Measurements from ENCODE around the gene FLVCR2. TPM values are rescaled to one million over a fixed set of nuclear protein-coding genes. Genes with fewer than 3 reads are reported as not detected.

The FLVCR2 gene
- total and polyA plus RNA-seq, 2 of the 13 experiments (the other 11 are each of a cell fraction or from before 2014, with no cell fraction given), result 9.9 to 10.5 TPM

GRCh38 chr14:75609606-75610475 is 31.4 kb downstream of the FLVCR2 start:
- intact Hi-C loops (cut with micrococcal nuclease; ENCODE audit: unreplicated experiment), result no loop called here
- Histone ChIP-seq H3K27ac (ENCODE audit: extremely low read length, insufficient read depth, low read length) (no peak overlapping the region), H3K9me3 (ENCODE audit: low read length) (no peaks in the 10 kb centered on the region), H2AFZ (ENCODE audit: low read length) (no peak overlapping the region), H4K20me1 (ENCODE audit: insufficient read depth, low read length) (no peaks in the 10 kb centered on the region), H3K4me2 (ENCODE audit: low read depth, low read length) (no peak overlapping the region), H3K4me3 (replicated peaks in 1 of 3; ENCODE audit: insufficient read depth in 1 of 3, low read depth in 2 of 3, low read length in 3 of 3) (no peak overlapping the region), H3K36me3 (replicated peaks in 1 of 2; ENCODE audit: control insufficient read depth in 1 of 2, insufficient read depth in 2 of 2, low read length in 2 of 2) (peaks cover 0 to 1% of the 10 kb centered on the region in 2 experiments; a peak in 1 of 5 replicates), H3K9ac (ENCODE audit: insufficient read depth, low read depth, low read length) (no peak overlapping the region), H3K4me1 (ENCODE audit: insufficient read depth, low read length) (peaks cover 51% of the 10 kb centered on the region), H3K79me2 (ENCODE audit: insufficient read depth, low read length) (no peaks in the 10 kb centered on the region), H3K27me3 (ENCODE audit: control insufficient read depth in 1 of 2, insufficient read depth in 2 of 2, low read length in 2 of 2) (no peaks in the 10 kb centered on the region)
- CTCF ChIA-PET (ENCODE audit: low intra/inter-chr PET ratio, low total read pairs), result no interaction called here
- ATAC-seq (no peak), FAIRE-seq (no peak), DNase-seq (ENCODE audit: low spot score) (no peak)
- POLR2A ChIA-PET, result no interaction called here
- in situ Hi-C loops (cut with HindIII; ENCODE audit: extremely low pct_ligation_motif_present, low pct_unique_long_range_greater_than_20kb), result no loop called here
- 95% methylated on average over 8 of the region's 9 CpGs for WGBS (ENCODE audit: low lambda C conversion rate)
- no TSS peak for BruUV-seq (replicated peaks)
- TF ChIP-seq MAZ (IDR thresholded peaks at IDR 0.05; ENCODE audit: borderline replicate concordance, low read depth, low read length) (no peak), MAZ (CRISPR knock-in tag; IDR thresholded peaks at IDR 0.05; ENCODE audit: low read depth) (no peak), BORCS8-MEF2B (CRISPR knock-in tag; IDR thresholded peaks at IDR 0.05) (no peak), KLF6 (CRISPR knock-in tag; IDR thresholded peaks at IDR 0.05) (no peak), SNRNP70 (IDR thresholded peaks at IDR 0.05; ENCODE audit: low read depth, low read length) (no peak), JDP2 (CRISPR knock-in tag; IDR thresholded peaks at IDR 0.05; ENCODE audit: borderline replicate concordance) (no peak)

- Histone ChIP-seq H3K4me1 (ENCODE audit: insufficient read depth, low read length) (peaks cover 41% of the 10 kb centered on the region), H3K27ac (ENCODE audit: extremely low read length, insufficient read depth, low read length) (no peak overlapping the region), H3K9ac (ENCODE audit: insufficient read depth, low read depth, low read length) (no peak overlapping the region), H3K4me3 (replicated peaks in 1 of 3; ENCODE audit: insufficient read depth in 1 of 3, low read depth in 2 of 3, low read length in 3 of 3) (no peak overlapping the region), H3K9me3 (ENCODE audit: low read length) (no peaks in the 10 kb centered on the region), H3K4me2 (ENCODE audit: low read depth, low read length) (no peak overlapping the region), H3K36me3 (replicated peaks in 1 of 2; ENCODE audit: control insufficient read depth in 1 of 2, insufficient read depth in 2 of 2, low read length in 2 of 2) (peaks cover 0 to 1% of the 10 kb centered on the region in 2 experiments; a peak in 1 of 5 replicates), H2AFZ (ENCODE audit: low read length) (no peak overlapping the region), H3K79me2 (ENCODE audit: insufficient read depth, low read length) (no peaks in the 10 kb centered on the region), H3K27me3 (ENCODE audit: control insufficient read depth in 1 of 2, insufficient read depth in 2 of 2, low read length in 2 of 2) (no peaks in the 10 kb centered on the region), H4K20me1 (ENCODE audit: insufficient read depth, low read length) (no peaks in the 10 kb centered on the region)
- WGBS (ENCODE audit: low lambda C conversion rate), result 83% methylated on average over 3 of the region's 4 CpGs
- in situ Hi-C loops (cut with HindIII; ENCODE audit: extremely low pct_ligation_motif_present, low pct_unique_long_range_greater_than_20kb) (no loop called here), intact Hi-C loops (cut with micrococcal nuclease; ENCODE audit: unreplicated experiment) (no loop called here)
- no peak for FAIRE-seq
- no TSS peak for BruUV-seq (replicated peaks)
- POLR2A ChIA-PET, result no interaction called here
- no peak for DNase-seq (ENCODE audit: low spot score)
- CTCF ChIA-PET (ENCODE audit: low intra/inter-chr PET ratio, low total read pairs), result no interaction called here
- no peak for ATAC-seq
- TF ChIP-seq JUND (CRISPR knock-in tag; IDR thresholded peaks at IDR 0.05) (no peak), HNRNPK (IDR thresholded peaks at IDR 0.05; ENCODE audit: low read depth, low read length, poor library complexity, severe bottlenecking) (no peak), ZNF205 (CRISPR knock-in tag; IDR thresholded peaks at IDR 0.05) (no peak), ZNF18 (CRISPR knock-in tag; IDR thresholded peaks at IDR 0.05; ENCODE audit: insufficient replicate concordance) (no peak), KAT2B (IDR thresholded peaks at IDR 0.05; ENCODE audit: borderline replicate concordance, low read depth, low read length) (no peak), IRF9 (CRISPR knock-in tag; IDR thresholded peaks at IDR 0.05; ENCODE audit: borderline replicate concordance) (no peak), NFIC (IDR thresholded peaks at IDR 0.05; ENCODE audit: low read length) (no peak), NONO (IDR thresholded peaks at IDR 0.05) (no peak), NONO (CRISPR knock-in tag; conservative IDR thresholded peaks at IDR 0.05) (no peak), ZSCAN9 (CRISPR knock-in tag; IDR thresholded peaks at IDR 0.05; ENCODE audit: borderline replicate concordance) (no peak)
These were observed 32.4 kb downstream of the FLVCR2 start for GRCh38 chr14:75610834-75611233.

Data from HepG2 (cell line).